Stimulated activated CD4-positive, alpha-beta T cell treated with anti-CD3 and anti-CD28 coated beads, Interleukin-12 subunit alpha, Interleukin-12 subunit beta, amount 100 ng/mL, for 24 hours (primary cell): Measurements from ENCODE around the gene TSHZ1.
"Not testable (repeated sequence)": the region's sequence is repeated elsewhere in the genome, so short reads cannot be mapped to it uniquely, and the experiment has no call there.

ENCODE experiments used
- DNase-seq, 2 experiments: peaks; one replicate each; pipeline ENCODE4 v3.0.0-alpha.2; 2020; ENCODE audit warnings: low read depth in 2 of 2

TSHZ1 gene

DNA sequence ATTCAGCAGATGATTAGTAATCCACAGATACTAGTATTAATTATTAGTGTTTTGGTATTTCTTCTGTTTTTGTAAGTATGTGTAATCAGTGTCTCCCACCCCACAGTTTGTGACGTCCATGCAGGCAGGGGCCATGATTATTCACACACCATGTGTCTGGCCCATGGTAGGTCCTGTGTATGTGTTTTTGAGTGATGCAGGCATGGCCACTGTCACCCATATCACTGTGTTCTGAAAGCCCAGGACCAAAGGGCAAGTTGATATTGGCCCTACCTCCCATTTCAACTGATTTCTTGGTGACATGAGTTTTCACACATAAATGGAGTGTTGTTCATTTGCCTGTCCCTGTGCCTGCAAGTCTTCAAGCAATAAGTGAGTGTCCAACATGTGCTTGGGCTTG, 104.0 kb downstream of the TSHZ1 start:
- DNase-seq = no peak

DNA sequence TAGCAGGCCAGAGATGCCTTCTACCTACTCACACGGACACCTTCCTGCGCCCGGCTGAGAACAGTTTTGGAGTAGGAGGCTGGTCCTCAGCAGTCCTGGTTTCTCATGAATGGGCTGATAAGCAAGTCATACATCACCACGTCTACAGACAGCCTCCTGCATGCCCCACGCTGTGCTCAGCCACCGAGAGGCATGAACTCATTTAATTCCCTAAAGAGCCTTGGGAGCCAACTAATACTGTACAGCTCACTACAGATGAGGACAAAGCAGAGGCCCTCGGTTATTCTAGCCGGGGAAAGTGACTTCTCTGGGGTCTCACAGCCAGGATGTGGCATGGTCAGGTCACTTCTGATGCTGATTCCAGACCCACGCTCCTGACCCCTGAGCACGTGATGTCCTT, 105.6 kb downstream of the TSHZ1 start:
- no peak for DNase-seq

DNA sequence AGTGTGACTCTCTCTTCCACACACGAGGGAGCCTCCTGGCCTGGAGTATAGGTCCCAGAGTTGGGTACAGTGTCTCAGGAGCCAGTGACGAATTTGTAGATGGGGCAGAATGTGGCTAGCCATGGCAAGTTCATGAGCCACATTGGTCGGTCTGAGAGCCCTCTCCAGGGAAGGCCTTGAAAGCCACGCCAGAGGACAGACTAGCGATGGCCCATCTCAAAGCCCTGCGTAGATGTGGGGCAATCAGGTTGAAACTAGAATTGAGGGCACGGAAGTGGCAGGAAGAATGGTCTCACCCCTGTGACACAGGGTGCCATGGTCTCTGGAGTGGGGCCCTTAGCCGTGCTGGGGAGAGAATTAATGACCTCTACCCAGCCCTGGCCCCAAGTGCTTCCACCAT, 106.2 kb downstream of the TSHZ1 start:
- no peak for DNase-seq

DNA sequence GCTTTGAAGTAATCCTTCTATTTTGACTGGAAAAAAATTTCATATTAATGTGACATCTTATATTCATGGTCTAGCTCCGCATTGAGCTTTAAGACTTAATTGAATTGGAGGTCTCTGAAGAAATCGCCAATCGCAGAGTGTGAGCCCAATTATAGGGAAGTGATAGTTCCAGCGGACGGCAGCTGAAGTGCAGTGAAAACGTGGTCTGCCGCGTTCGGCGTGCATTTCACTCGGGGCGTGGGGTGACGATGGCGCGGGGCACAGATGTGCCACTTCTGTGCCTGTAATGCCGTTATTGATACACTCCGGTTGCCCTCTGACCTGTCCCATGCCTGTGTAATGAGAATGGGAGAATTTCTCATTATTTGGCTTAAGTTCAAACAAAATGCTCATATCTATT, 106.7 kb downstream of the TSHZ1 start:
- DNase-seq = no peak

DNA sequence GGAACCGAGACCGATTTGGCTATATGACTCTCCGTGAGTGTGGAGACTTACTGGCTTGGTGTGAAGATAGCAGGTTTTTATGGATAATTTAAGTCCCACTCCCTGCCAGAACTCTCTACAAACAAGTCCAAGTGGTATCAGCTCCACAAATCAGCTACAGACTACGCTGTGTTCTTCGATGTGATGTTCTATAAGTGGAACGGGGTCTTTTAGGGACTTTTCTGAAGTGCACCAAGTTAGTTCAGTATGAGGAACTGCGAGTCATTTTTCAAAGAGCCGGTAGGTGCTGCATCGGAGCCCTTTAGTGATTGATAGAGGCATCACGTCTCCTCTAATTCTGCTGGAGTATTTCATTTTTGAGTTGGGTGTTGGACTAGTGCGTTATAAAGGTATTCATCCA, 107.1 kb downstream of the TSHZ1 start:
- no peak for DNase-seq

DNA sequence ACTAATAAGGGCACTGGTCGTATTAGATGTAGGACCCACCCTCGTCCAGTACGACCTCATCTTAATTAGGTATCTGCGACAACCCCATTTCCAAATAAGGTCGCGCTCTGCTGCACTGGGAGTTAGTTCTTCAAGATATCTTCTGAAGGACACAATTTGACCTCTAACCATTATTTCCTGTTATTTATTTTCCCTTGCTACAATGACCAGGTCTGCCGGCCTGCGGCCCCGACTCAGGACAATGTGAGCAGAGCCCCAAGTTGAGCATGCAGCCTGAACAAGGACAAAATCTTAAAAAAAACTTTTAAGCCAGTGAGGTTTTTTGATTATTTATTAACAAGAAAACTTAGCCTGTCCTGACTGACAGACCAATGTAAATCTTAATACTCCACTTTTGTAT, 109.3 kb downstream of the TSHZ1 start:
- DNase-seq = no peak

DNA sequence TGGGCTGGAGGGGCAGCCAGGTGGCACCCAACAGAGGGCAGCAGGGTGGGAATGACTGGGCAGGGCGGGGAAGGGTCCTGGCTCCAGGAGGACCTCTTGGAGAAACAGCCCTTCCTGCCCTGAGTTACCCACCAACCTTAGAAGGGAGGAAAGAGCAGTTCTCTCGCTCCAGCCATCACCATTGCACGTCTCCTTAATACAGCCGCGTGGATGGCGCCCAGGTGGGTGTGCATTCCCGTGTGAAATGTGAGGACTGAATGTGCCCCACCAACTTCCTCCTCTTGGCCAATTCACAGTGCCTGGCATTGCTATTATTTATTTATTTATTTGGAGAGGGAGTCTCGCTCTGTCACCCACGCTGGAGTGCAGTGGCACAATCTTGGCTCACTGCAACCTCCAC, 109.9 kb downstream of the TSHZ1 start:
- DNase-seq = no peak

DNA sequence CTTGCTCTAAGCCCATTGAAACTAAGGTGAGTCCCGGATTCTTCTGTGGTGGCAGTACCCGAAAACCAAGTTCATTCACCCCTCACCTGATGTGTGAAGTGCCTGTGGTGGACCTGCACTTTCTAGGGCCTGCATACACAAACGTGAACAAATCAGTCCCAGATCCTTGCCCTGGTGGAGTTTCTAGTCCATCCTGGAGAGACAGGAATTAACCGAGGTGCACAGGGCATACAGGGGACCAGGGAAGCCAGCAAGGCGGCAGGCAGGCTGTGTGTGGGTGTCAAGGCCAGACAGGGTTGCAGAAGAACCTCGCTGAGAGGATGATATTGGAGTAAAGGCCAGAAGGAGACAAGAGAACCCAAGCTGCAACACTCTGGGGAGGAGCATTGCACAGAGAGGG, 110.8 kb downstream of the TSHZ1 start:
- DNase-seq = no peak

DNA sequence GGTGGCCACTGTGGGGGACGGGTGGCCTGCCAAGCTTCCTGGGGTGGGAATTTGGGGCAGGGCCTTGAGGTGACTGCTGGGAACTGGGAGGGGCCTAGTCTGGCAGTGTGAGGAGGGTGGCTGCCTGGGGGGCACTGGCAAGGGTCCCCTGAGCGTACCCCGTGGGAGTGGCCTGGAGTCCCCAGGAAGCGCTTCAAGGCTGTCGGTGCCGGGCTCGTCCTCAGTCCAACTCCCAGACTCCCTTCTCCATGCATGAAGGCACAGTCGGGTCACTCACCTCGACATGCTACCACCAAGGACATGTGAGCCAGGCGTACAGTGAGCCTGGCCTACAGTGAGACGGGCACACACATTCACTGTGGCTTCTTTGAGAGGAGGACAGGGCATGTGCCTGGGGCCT, 111.6 kb downstream of the TSHZ1 start:
- no peak for DNase-seq

DNA sequence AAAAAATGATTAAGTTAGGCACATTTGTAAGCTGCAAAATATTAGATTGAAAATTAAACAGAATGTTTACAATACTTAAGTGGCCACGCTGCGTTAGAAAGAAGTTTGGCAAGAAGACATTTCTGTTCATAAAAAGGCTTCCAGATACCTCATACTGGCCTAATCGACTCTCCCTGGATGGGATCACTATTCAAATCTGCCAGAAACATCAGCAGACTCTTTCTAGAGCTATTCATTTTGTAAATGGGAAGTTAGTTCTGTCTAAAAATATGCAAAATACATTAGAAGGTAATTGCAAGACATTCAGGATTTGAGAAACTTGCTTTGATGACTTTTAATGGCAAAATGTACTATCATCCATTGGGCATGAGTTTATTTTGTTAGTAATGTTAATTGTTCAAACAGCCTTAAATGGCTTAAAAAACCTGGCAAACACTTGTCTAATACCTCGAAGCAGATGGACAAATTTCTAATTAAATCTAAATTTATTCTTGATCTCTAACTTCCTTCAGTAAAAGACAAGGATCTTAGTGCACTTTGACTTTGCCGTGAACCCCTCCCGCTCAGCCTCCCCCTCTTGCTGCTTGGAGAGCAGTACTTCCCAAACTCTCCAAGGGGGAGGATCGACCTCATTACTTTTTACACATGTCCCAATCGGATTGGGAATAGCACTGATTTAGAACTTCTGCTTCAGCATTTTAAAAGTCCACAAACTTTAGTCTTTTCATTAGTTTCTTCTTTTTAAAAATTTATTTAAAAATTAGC, 113.4 kb downstream of the TSHZ1 start:
- DNase-seq = no peak

DNA sequence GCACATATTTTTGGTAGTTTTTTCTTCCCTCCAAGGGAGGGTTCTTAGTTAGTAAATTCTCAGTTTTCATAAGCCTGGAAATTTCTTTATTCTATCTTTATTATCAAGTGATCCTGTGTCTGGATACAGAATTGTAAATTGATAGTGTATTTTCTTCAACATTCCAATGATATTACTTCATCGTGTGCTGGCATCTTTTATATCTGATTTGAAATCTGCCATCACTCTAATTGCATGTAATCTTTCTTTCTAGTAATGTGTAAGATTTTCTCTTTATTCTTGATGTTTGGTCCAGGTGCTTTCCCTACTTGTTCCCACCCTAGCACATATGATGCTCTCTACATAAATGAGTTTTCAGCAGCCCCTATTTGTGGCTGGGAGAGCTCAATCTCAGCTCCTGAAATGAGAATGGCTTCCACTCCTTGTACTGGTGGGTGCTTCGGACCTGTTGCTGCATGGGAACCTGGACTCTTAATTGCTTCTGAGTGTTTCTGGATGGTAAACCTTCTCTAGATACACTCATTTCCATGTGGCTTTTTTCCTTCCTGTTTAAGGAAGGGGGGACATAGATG, 114.2 kb downstream of the TSHZ1 start:
- DNase-seq = no peak

DNA sequence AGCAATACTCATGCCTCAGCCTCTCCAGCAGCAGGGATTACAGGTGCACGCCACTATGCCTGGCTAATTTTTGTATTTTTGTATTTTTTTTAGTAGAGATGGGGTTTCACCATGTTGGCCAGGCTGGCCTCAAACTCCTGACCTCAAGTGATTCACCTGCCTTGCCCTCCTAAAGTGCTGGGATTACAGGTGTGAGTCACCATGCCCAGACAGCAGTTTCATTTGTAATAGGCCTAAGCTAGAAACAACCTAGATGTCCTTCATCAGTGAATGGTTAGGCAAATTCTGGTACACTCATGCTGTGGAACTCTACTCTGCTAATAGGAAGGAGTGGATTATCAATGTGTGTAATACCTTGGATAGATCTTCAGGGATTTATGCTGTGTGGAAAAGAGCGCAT, 119.2 kb downstream of the TSHZ1 start:
- not testable (repeated sequence) for DNase-seq

DNA sequence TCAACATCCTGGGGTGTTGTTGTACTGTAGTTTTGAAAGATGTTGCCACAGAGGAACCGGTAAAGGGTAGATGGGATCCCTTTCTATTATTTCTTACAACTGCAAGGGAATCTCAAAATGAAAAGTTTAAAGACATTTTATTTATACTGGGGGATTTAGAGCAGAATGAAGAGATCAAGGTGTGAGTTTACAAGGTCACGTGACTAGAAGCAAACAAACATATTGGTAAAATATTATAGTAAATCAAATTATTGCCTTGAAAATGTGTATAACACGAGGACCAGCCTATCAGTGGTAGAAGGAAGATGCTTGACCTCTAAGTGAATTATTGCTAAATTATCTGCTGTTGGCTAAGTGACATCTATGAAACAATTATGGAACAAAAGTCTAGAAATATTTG, 119.7 kb downstream of the TSHZ1 start:
- no peak for DNase-seq

DNA sequence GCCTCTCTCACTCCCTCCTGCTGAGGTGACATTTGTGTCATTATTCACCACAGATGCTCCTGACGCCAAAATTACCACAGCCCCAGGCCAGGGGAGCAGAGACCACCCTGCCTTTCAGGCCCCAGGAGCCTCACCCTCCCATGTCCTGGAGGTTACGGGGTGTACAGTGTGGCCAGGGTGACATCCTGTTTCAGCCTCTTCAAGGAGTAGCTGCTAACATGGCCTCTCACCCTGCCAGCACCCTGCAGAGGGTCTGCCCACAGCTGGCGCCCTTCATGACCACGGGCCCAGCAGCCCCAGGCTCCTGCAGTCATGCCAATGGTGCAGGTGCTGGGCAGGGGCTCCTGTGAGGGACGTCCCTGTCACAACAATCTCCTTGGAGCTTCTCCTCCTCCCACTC, 124.3 kb downstream of the TSHZ1 start:
- DNase-seq = no peak

DNA sequence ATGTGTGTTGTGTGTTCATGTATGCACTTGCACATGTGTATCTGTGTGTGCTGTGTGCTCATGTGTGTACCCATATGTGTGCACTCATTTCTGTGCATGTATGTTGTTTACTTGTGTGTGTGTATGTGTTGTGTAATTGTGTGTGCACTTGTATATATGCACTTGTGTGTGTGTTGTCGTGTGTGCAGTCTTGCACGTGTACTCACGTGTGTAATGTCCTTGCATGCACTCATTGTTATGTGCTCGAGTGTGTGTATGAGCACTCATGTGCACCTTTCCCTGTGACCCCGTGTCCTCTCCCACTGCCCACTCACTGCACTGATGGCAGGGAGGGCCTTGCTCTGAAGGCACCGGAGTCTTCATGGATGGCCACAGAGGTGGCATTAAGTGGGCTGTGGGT, 124.9 kb downstream of the TSHZ1 start:
- no peak for DNase-seq

DNA sequence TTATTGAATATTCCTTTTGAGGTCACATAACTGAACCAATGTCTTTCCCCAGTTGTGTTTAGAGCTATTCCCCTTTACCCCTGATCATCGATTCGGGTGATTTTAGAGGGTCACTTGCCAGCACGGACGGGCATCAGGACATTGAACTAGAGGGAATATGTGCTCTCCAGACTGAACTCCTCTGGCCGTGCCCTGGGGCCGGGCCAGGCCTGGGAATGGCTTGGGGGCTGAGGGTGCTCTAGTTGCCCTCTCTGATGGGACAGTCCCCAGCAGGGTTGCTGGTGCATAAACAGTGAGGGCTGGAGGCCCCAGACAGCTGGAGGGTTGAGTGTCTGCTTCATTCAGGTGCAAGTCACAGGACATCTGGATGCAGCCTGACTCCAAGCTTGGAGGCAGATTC, 126.2 kb downstream of the TSHZ1 start:
- DNase-seq = no peak

DNA sequence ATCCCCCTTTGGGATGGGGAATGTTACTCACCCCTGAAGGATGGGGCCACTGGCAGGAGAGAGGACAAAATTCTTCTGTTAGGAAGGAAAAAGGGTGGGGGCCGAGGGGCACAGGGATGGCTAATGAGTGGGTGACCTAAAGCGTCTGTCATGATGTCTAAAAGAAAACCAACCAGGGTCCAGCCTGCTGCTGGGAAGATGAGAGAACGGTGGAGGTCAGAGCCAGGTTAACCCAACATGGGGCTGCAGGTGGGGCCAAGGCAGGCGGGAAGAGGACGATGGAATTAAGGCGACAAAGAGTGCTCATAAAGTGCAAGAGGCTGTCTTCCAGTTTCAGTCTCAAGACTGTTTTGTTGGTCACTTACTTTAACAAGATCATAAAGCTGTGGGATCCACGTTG, 126.8 kb downstream of the TSHZ1 start:
- DNase-seq = no peak

DNA sequence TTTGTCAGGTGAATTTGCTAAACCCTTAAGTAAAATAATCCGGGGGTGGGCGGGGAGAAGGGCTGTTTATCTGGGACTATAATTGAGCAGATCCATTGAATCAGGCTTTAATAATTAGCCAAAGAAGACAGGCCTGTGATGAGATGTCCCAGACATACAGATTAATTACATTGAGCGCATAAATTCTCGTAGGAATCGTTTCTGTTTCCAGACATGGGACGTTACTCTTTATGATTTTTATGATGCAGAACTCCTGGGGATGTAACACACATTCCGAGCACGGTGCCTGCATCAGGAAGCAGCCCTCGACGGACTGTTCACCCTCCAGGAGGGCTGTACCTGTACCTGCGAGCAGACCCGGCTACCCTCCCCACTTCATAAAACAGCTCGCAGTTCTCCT, 128.0 kb downstream of the TSHZ1 start:
- DNase-seq = no peak
